NAMALWA (cell line): ENCODE data around the gene PRKAR1B.

Experiments used
- DNase-seq: peaks from one replicate; pipeline ENCODE4 v3.0.0-alpha.2; 2015; ENCODE audit warnings: low spot score

PRKAR1B gene

GRCh38 chr7:509426-510130, 217.5 kb downstream of the PRKAR1B start:
- DNase-seq = no peak

GRCh38 chr7:508461-509170, 218.5 kb downstream of the PRKAR1B start:
- no peak for DNase-seq

GRCh38 chr7:507623-508300, 219.3 kb downstream of the PRKAR1B start:
- no peak for DNase-seq

- DNase-seq = no peak
Measured at GRCh38 chr7:506921-507622, 220.0 kb downstream of the PRKAR1B start.

- no peak for DNase-seq
Measured at GRCh38 chr7:506391-506831, 220.7 kb downstream of the PRKAR1B start.

- DNase-seq = no peak
Measured at GRCh38 chr7:505171-505570, 221.9 kb downstream of the PRKAR1B start.

GRCh38 chr7:504221-505111, 222.6 kb downstream of the PRKAR1B start:
- no peak for DNase-seq

- no peak for DNase-seq
Measured at GRCh38 chr7:503575-504111, 223.4 kb downstream of the PRKAR1B start.

DNA sequence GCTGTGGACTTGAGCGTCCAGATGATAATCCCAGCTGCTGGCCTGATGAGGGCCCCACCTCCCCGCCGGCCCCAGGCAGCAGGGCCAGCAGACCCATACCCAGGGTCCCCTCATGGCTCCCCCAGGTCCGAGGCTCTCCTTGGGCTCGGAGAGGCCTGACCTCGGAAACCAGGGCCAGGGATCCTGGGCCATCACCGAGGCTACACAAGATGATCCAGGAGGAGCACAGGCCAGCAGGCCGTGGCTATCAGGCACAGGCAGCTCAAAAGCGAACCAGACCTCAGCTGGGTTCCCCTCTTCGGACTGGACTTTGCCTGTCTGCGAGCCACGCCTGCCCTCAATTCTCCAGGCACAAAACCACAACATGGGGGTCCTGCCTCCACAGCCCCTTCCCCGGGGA, 224.8 kb downstream of the PRKAR1B start:
- no peak for DNase-seq

GRCh38 chr7:501526-501925, 225.6 kb downstream of the PRKAR1B start:
- no peak for DNase-seq

- DNase-seq = no peak
Measured at GRCh38 chr7:500521-501420, 226.3 kb downstream of the PRKAR1B start.

- no peak for DNase-seq
Measured at GRCh38 chr7:499853-500485, 227.1 kb downstream of the PRKAR1B start.
